Inferior parietal cortex (tissue), 1 donor: ENCODE data around the gene FAF2.
"Not testable (repeated sequence)": the region's sequence is repeated elsewhere in the genome, so short reads cannot be mapped to it uniquely, and the experiment has no call there.

ENCODE experiments used
- DNase-seq: peaks from one replicate; pipeline ENCODE4 v3.0.0-alpha.2; 2016; ENCODE audit errors: extremely low spot score

FAF2 gene

DNA sequence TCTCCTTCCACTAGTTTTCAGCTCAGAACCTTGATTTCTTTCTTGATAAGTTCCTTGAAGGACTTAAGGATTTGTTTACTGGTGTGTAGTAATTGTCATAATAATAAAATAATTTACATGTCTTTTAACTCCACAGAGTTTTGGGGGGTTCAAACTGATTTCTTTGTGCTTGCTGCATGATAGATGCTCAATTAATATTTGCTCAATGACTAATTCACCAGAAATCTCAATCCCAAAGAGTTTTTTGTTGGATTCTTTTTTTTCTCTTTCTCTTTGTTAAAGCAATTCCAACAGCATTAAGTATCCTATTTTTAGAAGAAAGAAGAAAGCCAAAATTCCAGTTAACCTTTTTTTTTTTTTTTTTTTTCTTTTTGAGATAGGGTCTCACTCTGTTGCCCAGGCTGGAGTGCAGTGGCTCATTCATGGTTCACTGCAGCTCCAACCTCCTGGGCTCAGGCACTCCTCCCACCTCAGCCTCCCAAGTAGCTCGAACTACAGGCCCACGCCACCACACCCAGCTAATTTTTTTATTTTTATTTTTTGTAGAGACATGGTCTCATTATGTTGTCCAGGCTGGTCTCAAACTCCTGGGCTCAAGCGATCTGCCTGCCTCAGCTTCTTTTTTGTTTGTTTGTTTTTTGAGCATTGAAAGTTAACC lies 10.8 kb downstream of the FAF2 start:
- DNase-seq, result no peak

DNA sequence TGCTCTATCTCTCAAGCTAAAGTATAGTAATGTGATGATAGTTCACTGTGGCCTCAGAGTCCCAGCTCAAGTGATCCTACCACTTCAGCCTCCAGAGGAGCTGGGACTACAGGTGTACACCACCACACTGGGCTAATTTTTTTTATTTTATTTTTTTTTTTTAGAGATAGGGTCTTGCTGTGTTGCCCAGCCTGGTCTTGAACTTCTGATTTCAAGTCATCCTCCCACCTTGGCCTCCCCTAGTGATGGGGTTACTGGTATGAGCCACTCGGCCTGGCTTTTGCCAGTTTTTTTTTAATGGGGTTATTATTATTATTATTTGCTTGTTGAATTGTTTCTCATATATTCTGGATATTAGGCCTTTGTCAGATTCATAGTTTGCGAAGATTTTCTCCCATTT lies 13.2 kb downstream of the FAF2 start:
- DNase-seq, result no peak

DNA sequence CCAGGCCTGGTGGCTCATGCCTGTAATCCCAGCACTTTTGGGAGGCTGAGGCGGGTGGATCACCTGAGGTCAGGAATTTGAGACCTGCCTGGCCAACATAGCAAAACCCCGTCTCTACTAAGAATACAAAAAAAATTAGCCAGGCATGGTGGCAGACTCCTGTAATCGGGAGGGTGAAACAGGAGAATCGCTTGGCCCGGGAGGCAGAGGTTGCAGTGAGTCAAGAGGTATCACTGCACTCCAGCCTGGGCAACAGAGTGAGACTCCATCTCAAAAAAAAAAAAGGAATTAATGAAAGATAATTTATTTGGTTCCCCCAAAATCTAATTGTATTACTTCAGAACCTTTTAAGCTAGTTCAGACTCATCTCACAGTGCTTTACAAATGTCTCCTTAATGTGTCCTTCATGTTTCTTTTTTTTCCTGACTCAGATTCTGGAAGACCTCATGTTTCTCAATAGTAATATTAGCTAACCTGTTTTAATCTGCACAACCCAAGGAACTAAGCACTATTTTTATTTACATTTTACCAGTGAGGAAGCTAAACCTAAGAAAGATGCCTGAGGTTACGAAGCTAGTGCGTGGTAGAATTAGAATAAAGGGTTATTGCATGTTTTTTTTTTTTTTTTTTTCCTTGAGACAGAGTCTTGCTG lies 15.1 kb downstream of the FAF2 start:
- no peak for DNase-seq

DNA sequence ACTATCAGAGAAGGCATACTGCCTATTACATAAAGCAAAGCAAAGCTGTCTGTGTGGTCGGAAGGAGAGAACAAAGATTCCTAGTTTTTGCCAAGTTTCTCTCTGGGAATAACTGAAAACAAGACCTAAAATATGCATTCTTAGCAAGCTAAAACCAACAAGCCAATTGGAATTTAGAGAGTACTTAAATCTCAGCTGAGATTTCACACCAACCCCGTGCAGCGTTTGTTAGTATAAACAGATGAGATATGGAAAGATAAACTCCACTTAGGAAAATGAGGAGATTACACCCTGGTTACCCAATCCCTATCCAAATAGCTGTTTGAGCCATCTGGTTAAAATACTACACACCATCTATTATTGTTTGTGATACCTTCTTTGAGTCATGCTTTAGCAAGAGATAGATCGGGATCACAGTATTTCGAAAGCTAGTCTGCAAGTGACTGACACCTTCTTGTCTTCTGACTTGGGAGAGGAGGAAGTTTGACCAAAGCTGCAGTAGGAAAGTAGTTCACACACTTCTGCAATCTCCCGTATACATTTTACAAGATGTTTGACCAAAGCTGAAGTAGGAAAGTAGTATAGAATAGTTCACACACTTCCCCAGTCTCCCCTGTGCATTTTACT lies 18.2 kb downstream of the FAF2 start:
- DNase-seq, result peak; percentile 39

DNA sequence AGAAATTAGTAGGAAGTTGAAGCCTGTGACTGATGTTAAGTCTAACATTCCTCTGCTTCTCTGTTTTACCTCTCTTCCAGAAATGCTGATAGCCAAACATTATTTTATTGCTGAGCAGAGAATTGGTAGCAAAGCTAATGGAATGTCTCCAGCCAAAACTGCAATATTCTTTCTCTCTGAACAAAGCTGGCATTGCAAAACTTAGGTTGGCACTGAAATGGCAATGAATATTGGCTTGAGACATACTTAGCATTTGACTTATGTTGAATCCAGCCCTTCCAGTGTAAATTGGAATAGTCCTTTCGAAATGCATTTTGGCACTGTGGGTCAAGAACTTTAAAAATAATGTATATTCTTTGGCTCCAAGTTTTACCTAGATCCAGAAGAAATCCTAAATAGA lies 21.1 kb downstream of the FAF2 start:
- no peak for DNase-seq

DNA sequence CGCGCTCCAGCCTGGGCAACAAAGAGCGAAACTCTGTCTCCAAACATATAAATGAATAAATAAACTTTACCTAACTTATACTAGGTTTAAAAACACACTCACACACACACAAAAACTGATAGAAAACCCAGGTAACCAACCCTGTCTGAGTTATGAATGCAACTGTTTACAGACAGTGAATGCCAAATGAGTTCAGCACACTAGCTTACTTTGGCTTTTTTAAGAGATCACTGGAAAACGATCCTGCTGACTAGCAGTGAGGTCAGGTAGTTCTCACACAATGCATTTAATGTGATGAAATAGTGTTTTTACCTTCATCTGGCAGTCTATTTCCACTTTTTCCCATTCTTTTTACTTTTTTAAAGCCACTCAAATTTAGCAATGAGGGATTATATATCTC lies 22.4 kb downstream of the FAF2 start:
- no peak for DNase-seq

DNA sequence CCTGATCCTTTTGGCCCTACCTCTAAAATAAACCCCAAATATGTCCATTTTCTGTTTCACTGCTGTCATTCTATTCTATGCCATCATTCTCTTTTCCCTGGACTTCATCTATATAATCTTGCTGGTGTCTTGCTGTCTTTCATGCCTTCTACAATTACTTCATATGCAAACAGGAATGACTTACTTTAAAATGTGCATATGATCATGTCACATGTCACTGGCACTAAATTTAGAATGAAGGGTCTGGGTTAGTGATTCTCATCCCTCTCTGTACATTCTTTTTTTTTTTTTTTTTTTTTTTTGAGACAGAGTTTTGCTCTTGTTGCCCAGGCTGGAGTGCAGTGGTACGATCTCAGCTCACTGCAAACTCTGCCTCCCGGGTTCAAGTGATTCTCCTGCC lies 22.9 kb downstream of the FAF2 start:
- no peak for DNase-seq

DNA sequence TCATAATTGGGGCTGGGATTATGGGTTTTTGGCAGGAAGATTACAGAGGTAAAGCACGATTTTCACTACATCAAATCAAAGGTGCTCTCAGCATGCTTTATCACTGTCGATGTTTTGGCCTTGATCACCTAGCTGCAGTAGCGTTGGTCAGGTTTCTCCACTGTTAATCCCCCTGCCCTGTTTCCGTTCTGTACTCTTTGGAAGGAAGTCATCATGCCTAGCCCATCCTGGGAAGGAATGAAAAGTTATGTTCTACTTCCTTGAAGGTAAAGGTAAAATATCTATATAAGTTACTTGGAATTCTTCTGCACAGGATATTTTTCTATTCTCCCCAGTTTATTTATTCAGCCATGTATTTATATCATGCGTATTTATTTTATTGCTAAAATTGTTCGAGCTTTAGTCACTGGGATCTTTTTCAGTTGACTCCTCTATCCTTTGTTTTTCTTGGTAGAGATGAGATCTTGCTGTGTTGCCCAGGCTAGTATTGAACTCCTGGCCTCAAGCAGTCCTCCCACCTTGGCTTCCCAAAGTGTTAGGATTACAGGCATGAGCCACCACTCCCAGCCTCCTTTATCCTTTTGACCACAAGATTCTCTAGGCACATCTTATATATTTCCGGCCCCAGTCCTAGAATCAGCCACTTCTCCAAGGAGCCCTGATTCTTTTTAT lies 25.3 kb downstream of the FAF2 start:
- DNase-seq, result no peak

DNA sequence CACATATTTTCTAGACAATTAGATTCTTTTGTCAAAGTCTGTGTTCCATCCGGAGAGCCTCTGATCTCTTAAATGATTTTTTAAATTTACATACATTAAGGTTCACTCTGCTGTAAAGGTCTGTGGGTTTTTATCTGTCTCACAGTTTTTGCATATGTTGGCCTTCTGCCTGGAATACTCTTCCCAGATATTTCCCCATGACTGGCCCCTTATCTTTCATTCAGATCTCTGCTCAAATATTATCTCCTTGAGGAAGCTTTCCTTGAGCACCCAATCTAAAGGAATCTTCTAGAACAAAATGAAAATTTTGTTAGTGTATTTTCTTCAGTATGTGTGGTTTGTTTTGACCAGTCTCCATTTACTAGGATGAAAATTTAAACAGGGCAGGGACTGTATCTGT lies 26.3 kb downstream of the FAF2 start:
- no peak for DNase-seq

DNA sequence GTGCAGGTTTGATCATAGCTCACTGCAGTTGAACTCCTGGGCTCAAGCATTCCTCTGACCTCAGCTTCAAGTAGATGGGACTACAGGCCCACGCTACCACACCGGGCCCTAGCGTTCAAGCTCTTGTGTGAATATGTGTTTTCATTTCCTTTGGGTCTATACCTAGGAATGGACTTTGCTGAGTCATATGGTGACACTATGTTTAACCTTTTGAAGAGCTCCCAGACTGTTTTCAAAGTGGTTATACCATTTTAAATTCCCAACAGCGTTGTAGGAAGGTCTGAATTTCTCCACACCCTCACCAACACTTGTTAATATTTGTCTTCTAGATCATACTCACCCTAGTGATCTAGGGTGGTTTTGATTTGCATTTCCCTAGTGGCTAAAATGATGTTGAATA lies 33.5 kb downstream of the FAF2 start:
- no peak for DNase-seq

DNA sequence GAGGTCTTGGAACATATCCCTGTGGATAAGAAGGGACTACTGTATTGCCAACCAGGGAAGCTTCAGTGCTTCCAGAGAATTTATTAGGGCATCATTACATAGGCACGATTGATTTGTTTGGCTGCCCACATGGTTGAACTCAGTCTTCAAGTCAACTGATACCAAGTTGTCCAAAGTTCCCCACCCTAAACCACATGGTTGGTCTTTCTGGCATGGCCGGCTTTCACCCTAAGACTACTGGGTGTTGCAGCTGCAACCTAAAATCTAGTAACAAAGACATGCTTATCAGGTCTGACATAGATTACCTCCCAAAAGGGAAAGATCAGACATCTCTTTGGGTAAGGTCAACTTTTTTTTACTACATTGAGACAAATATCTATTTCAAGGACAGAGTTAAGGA lies 37.0 kb downstream of the FAF2 start:
- no peak for DNase-seq

DNA sequence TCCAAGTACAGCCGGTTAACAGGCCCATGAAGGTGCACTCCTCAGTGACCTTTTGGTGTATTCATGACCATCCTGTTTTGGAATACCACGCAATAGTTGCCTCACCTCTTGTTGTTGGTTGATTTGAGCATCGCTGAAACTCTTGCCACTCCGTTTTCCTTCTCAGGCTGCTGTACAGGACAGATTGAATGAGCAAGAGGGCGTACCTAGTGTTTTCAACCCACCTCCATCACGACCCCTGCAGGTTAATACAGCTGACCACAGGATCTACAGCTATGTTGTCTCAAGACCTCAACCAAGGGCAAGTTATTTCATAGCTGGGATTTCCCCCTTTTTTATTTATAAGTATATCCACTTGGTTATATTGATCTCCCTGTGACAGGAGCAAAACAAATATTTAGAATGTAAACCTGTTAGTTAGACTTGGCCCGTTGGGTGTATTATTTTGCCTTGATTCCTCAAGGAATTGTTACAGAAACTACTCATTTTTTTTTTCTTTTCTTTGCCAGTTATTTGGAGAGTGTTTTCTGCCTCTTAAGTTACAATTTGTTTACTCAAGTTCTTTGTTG lies 38.1 kb downstream of the FAF2 start:
- DNase-seq, result no peak

DNA sequence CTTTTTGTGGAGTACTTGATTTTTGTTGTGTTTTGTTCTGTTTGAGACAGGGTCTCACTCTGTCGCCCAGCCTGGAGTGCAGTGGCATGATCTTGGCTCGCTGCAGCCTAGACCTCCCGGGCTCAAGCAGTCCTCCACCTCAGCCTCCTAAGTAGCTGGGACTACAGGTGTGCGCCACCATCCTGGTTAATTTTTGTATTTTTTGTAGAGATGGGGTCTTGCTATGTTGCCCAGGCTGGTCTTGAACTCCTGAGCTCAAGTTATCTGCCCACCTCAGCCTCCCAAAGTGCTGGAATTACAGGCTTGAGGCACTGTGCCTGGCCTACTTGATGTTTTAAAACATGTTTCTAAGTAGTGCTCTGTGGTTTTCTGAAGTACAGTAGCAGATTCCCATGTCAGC lies 39.0 kb downstream of the FAF2 start:
- not testable (repeated sequence) for DNase-seq

DNA sequence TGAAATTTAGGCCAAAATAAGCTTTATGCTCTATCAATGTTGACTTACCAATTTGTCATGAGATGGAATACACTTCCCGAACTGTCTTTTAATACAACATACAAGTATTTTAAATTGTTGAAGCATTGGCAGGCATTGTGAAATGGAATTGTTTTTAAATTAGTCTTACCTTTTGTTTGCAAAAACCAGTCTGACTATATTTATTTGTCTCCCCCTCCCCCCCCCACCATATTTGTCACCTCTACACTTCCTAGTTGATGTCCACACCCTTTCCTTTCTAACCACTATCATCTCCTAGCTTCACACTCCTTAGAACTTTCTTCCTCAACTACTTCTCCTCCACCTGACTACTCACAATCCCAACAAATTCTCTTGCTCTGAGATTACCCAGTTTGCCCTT lies 40.9 kb downstream of the FAF2 start:
- no peak for DNase-seq

DNA sequence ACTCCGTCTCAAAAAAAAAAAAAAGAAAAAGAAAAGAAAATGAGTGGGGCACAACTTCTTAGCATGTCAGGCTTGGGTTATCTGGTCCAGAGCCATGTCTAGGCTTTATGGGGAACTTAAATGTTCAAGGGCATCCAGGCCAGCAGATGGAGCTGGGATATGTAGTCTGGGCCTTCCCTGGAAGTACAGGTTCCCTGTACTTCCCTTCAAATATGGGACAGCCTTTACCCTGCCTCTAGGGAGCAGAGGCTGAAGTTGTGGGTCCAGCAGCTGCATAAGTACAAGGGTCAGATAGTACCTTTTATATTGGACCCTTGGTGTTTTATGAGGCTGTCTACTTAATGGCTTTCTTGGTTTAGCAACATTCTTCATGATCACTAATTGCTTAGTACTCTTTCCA lies 42.1 kb downstream of the FAF2 start:
- DNase-seq, result no peak

DNA sequence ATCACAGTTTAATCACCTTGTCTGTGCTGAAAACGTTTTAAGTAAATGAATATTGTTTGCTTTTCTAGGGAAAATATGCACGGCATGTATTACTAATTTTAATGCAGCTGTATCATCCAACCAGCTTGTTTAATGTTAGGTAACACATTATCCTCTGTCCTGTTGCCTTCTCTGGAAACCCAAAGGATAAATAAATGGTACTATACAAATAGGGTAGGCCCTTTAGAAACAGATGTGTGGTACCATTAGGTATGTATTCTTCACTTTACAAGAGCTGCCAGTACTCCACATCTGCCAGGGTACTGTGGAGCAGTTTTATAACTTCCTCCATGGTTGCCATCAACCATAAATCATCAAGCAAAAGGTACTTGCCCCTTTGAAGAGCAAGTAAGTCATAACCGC lies 42.9 kb downstream of the FAF2 start:
- DNase-seq, result no peak

DNA sequence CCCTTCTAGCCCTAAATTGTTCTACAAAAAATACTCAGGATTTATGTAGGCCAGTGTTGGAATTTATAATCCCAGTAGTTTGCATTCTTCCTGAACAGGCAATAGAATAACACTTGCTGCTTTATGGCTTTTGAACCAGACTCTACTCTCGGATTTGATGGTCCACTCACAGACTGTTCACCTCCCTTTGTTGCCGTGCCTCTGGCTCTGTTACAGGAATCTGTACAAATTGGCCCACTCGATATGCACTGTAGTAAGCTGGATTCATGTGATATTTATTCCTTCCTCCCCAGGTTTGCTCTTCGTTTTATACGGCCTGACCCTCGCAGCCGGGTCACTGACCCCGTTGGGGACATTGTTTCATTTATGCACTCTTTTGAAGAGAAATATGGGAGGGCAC lies 43.7 kb downstream of the FAF2 start:
- DNase-seq, result no peak

DNA sequence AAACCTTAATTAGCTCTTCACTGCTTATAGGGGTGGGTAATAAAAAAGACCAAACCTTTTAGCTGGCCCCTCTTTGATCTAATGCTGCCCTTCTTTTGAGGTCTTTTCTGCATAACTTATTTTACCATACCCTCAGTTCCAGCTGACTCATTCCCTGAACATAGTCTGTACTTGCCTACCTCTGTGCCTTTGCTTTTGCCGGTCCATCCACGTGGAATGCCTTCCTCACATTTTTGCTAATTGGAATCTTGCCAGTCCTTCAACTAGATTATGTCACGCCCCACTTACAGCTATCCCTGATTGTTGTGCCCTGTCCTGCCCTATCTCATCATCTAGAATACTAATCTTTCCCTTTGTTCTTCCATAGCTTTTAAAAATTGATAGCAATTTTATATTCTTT lies 44.2 kb downstream of the FAF2 start:
- no peak for DNase-seq

DNA sequence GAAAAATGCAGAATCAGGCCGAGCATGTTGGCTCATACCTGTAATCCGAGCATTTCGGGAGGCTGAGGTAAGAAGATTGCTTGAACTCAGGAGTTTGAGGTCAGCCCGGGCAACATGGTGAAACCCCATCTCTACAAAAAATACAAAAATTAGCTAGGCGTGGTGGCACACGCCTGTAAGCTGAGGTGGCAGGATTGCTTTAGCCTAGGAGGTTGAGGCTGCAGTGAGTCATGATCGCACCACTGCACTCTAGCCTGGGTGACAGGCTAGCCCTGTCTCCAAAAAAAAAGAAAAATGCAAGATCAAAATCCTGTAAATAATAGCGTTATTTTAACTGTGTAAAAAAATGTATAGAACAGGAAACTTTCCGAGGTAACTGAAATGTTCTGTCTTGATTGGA lies 49.7 kb downstream of the FAF2 start:
- no peak for DNase-seq

DNA sequence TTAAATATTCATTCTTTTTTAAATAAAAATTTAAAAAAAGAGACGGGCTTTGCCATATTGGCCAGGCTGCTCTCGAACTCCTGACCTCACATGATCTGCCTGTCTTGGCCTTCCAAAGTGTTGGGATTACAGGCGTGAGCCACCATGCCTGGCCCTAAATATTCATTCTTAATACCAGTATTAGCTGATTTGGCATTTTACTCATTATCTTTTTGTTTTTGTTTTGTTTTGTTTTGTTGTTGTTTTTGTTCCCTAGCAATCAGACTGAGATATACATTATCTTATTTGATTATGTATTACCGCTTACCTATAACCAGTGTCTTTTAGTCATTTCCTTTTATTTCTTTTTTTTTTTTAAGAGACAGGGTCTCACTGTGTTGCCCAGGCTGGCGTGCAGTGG lies 51.1 kb downstream of the FAF2 start:
- DNase-seq, result no peak

DNA sequence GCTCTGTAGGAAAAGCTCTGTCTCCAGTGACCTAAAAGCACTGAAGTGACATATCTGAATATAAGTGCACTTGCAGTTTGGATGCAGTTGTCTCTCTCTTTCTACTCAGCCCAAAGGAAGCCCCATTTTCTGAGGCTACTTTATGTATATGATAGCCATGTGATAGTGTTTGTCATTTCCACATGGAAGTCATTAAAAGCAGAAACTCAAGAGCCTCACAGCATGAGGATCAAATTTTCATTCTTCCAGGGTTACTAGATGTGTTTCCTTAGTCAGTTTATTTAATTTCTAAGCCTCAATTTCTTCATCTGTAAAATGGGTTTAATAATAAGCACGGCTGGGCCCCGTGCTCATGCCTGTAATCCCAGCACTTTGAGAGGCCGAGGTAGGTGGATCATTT lies 52.3 kb downstream of the FAF2 start:
- DNase-seq, result no peak

DNA sequence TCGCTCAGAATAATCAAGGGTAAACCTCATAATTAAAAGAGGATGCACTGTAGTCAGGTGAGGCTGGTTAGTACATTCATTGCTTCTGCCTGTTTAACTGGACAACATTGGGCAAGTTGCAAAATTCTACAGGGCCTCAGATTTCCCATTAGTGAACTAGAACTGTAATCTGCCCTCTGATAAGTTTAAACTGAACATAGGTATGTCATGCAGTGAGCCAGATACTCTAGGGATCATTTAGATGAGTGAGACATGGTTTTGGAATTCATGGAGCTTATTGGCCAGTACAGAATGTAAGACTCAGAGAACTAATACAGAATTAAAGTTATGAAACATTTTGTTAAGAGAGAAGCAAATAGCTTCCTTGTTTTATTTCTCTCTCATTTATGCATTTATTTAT lies 53.1 kb downstream of the FAF2 start:
- DNase-seq, result no peak

DNA sequence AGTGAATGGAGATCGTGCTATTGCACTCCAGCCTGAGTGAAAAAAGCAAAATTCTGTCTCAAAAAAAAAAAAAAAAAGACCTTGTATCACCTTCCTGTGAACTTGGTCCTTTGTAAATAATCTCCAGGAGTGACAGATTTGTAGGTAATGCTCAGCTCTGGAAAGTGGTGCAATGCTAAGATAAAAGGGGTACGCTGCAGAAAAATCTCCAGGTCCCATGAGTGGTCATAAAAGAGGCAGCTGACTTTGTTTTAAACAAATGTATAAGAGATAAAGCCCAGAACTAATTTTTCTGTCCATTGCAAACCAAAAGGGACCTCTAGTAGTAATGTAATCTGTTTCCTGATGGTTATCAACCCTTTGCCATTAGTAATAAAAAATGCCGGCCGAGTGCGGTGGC lies 55.3 kb downstream of the FAF2 start:
- DNase-seq, result no peak
